PC-3 (cell line): ENCODE measurements around the gene TRMU. TPM values are rescaled to one million over a fixed set of nuclear protein-coding genes. Genes with fewer than 3 reads are reported as not detected.

Experiments
- ATAC-seq: fragments of 200-7000 bp; cut with Tn5 transposase; 2 replicates; pipeline ENCODE4 v1.9.1; 2020; ENCODE audit warnings: mild to moderate bottlenecking, moderate library complexity
- BruUV-seq: library from RNA; stranded (reverse); fragments of 400-500 nt; replicated peaks from 2 replicates; lab custom pipeline; 2021; lab: Mats Ljungman, UMichigan
- CTCF ChIA-PET: fragments of 300-600 bp; sonication (Branson Sonifier 250); formaldehyde crosslinking; loops from one replicate; lab custom pipeline; 2022; ENCODE audit warnings: antibody characterized with exemption; lab: Charles Lee
- POLR2A ChIA-PET: fragments of 300-600 bp; sonication (Branson Sonifier 250); formaldehyde crosslinking; loops from one replicate; lab custom pipeline; 2022; ENCODE audit warnings: antibody characterized with exemption; ENCODE audit not compliant: unreplicated experiment; lab: Charles Lee
- DNase-seq: peaks from one replicate; pipeline ENCODE4 v3.0.0-alpha.2; 2015
- H2AFZ ChIP-seq: fragments of 300-600 bp; sonication (generic); 2 replicates; pipeline ENCODE4 v1.6.0; 2016; ENCODE audit warnings: antibody characterized with exemption, low read length
- H3F3A ChIP-seq: fragments of 300-600 bp; sonication (generic); one replicate; pipeline ENCODE4 v1.6.0; 2017; ENCODE audit warnings: antibody characterized with exemption, low read length, control low read depth, mild to moderate bottlenecking; ENCODE audit not compliant: unreplicated experiment
- H3K27ac ChIP-seq: fragments of 300-600 bp; sonication (generic); 2 replicates; pipeline ENCODE4 v1.5.1; 2016; ENCODE audit warnings: mild to moderate bottlenecking, low read length
- H3K27me3 ChIP-seq: fragments of 300-600 bp; sonication (generic); 2 replicates; pipeline ENCODE4 v1.6.1; 2016; ENCODE audit warnings: low read length, mixed read lengths
- H3K36me3 ChIP-seq: fragments of 300-600 bp; sonication (generic); 2 replicates; pipeline ENCODE4 v1.6.1; 2016; ENCODE audit warnings: low read depth, mixed run types, low read length, mixed read lengths
- H3K4me1 ChIP-seq: fragments of 300-600 bp; sonication (generic); 2 replicates; pipeline ENCODE4 v1.5.1; 2016; ENCODE audit warnings: low read length; ENCODE audit not compliant: insufficient read depth
- H3K4me2 ChIP-seq: fragments of 300-600 bp; sonication (generic); 2 replicates; pipeline ENCODE4 v1.6.0; 2016; ENCODE audit warnings: low read length
- H3K4me3 ChIP-seq: fragments of 300-600 bp; sonication (generic); 2 replicates; pipeline ENCODE4 v1.5.1; 2016; ENCODE audit warnings: mild to moderate bottlenecking, low read length, mixed read lengths
- H3K79me2 ChIP-seq: fragments of 300-600 bp; sonication (generic); 2 replicates; pipeline ENCODE4 v1.6.1; 2017; ENCODE audit warnings: low read length, mixed read lengths
- H3K9ac ChIP-seq: fragments of 300-600 bp; sonication (generic); 2 replicates; pipeline ENCODE4 v1.6.0; 2016; ENCODE audit warnings: mild to moderate bottlenecking, low read length
- H3K9me2 ChIP-seq: fragments of 300-600 bp; sonication (generic); replicated peaks from 2 replicates; pipeline ENCODE4 v1.6.1; 2016; ENCODE audit warnings: mixed run types, low read length, mixed read lengths
- H3K9me3 ChIP-seq: fragments of 300-600 bp; sonication (generic); 2 replicates; pipeline ENCODE4 v1.6.1; 2016; ENCODE audit warnings: low read length, mixed read lengths
- H4K20me1 ChIP-seq: fragments of 300-600 bp; sonication (generic); 2 replicates; pipeline ENCODE4 v1.6.1; 2016; ENCODE audit warnings: low read length, mixed read lengths
- CTCF ChIP-seq: fragments of 300-600 bp; sonication (generic); conservative IDR thresholded peaks from 2 replicates; pipeline ENCODE4 v1.5.1; 2017; ENCODE audit warnings: antibody characterized with exemption, low read depth, mild to moderate bottlenecking, low read length
- EZH2 ChIP-seq: fragments of 300-600 bp; sonication (generic); IDR thresholded peaks from one replicate; pipeline ENCODE4 v1.6.1; 2017; ENCODE audit warnings: antibody characterized with exemption, mild to moderate bottlenecking, low read length; ENCODE audit not compliant: unreplicated experiment
- EZH2phosphoT487 ChIP-seq: fragments of 300-600 bp; sonication (generic); IDR thresholded peaks from 2 replicates; pipeline ENCODE4 v1.6.1; 2018; ENCODE audit warnings: mild to moderate bottlenecking, antibody characterized with exemption, low read length, borderline replicate concordance
- intact Hi-C: fragments of 100-400 bp; cut with micrococcal nuclease; formaldehyde crosslinking; loops from 2 replicates; pipeline ENCODE4 v1.9.0; 2023
- total RNA-seq: library from RNA; depleted of rRNA; stranded (reverse); fragments of >200 nt; gene quantifications from 2 replicates; pipeline ENCODE4 v1.2.3, GENCODE V29; 2014

Gene TRMU
- total RNA-seq, 1 experiment from 2014 or later, result 63.5 TPM

- H3K9ac ChIP-seq, result no peak overlapping the region
- H3K9me2 ChIP-seq, result no peaks in the 10 kb centered on the region
- H3F3A ChIP-seq, result no peaks in the 10 kb centered on the region
- CTCF ChIA-PET, result no interaction called here
- ATAC-seq (no peak), DNase-seq (no peak)
- POLR2A ChIA-PET, result no interaction called here
- TF ChIP-seq EZH2 (no peak), EZH2phosphoT487 (no peak), CTCF (no peak)
- no peaks in the 10 kb centered on the region for H3K27me3 ChIP-seq
- intact Hi-C loops, result no loop called here
- no peak overlapping the region for H3K4me2 ChIP-seq
- H3K36me3 ChIP-seq, result no peaks in the 10 kb centered on the region
- peaks cover 7% of the 10 kb centered on the region for H3K4me1 ChIP-seq
- no peak overlapping the region for H2AFZ ChIP-seq
- no peaks in the 10 kb centered on the region for H3K9me3 ChIP-seq
- no peak overlapping the region for H3K27ac ChIP-seq
- no TSS peak for BruUV-seq
- H4K20me1 ChIP-seq, result no peaks in the 10 kb centered on the region
- no peak overlapping the region for H3K4me3 ChIP-seq
- no peaks in the 10 kb centered on the region for H3K79me2 ChIP-seq
Observed at GRCh38 chr22:46290843-46291785, 44.4 kb upstream of the TRMU start.

DNA sequence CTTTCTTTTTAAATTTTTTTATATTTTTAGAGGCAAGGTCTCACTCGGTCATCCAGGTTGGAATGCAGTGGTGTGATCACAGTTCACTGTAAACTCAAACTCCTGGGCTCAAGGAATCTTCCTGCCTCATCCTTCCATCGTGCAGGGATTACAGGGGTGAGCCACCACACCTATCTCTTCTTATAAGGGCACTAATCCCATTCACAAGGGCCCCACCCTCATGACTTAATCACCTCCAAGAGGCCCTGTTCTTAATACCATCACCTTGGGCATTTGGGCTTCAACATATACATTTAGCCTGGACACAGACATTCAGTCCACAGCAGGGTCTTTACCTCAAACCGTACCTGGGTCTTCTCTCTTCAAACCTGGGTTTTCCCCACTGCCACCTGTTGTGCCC is 43.3 kb upstream of the TRMU start:
- Histone ChIP-seq H3K4me1 (peaks cover 10% of the 10 kb centered on the region), H3K9ac (no peak overlapping the region), H3K27ac (no peak overlapping the region), H3K9me2 (no peaks in the 10 kb centered on the region), H2AFZ (no peak overlapping the region), H3K27me3 (no peaks in the 10 kb centered on the region), H3F3A (no peaks in the 10 kb centered on the region), H3K4me3 (no peak overlapping the region), H4K20me1 (no peaks in the 10 kb centered on the region), H3K9me3 (no peaks in the 10 kb centered on the region), H3K79me2 (peaks cover 4% of the 10 kb centered on the region), H3K4me2 (no peak overlapping the region), H3K36me3 (no peaks in the 10 kb centered on the region)
- BruUV-seq, result no TSS peak
- DNase-seq (no peak), ATAC-seq (no peak)
- no peak for TF ChIP-seq CTCF
- TF ChIP-seq EZH2phosphoT487, result no peak
- no peak for TF ChIP-seq EZH2
- CTCF ChIA-PET, result no interaction called here
- intact Hi-C loops, result no loop called here
- POLR2A ChIA-PET, result no interaction called here

- no peaks in the 10 kb centered on the region for H3K9me3 ChIP-seq
- intact Hi-C loops, result no loop called here
- no peak overlapping the region for H2AFZ ChIP-seq
- ChIA-PET POLR2A (no interaction called here), CTCF (no interaction called here)
- no peaks in the 10 kb centered on the region for H4K20me1 ChIP-seq
- no peak overlapping the region for H3K9ac ChIP-seq
- H3K79me2 ChIP-seq, result peaks cover 9% of the 10 kb centered on the region
- H3K36me3 ChIP-seq, result no peaks in the 10 kb centered on the region
- H3K4me2 ChIP-seq, result no peak overlapping the region
- no peak for ATAC-seq
- H3K27ac ChIP-seq, result no peak overlapping the region
- no peak overlapping the region for H3K4me3 ChIP-seq
- H3K9me2 ChIP-seq, result no peaks in the 10 kb centered on the region
- peaks cover 10% of the 10 kb centered on the region for H3K4me1 ChIP-seq
- DNase-seq, result no peak
- no peaks in the 10 kb centered on the region for H3K27me3 ChIP-seq
- no peak for TF ChIP-seq EZH2phosphoT487
- no peak for TF ChIP-seq CTCF
- no peak for TF ChIP-seq EZH2
- BruUV-seq, result no TSS peak
- no peaks in the 10 kb centered on the region for H3F3A ChIP-seq
Observed at GRCh38 chr22:46292732-46293131, 42.8 kb upstream of the TRMU start.
